ENCODE measurements around the gene ANKMY1. TPM values are rescaled to one million over a fixed set of nuclear protein-coding genes. Genes with fewer than 3 reads are reported as not detected.
"Not testable (repeated sequence)": the region's sequence is repeated elsewhere in the genome, so short reads cannot be mapped to it uniquely, and the experiment has no call there.

The ANKMY1 gene
- total and polyA plus RNA-seq, 12 donors, result 1.9 to 15.6 (median 5.3) TPM

- H3K4me1 ChIP-seq, result no peaks in the 10 kb centered on the region
- ATAC-seq (peak in 3 of 8 donors; percentile 11 to 32 (median 23)), DNase-seq (no peak)
- no peak overlapping the region for H3K27ac ChIP-seq
- TF ChIP-seq, protein P1, sequence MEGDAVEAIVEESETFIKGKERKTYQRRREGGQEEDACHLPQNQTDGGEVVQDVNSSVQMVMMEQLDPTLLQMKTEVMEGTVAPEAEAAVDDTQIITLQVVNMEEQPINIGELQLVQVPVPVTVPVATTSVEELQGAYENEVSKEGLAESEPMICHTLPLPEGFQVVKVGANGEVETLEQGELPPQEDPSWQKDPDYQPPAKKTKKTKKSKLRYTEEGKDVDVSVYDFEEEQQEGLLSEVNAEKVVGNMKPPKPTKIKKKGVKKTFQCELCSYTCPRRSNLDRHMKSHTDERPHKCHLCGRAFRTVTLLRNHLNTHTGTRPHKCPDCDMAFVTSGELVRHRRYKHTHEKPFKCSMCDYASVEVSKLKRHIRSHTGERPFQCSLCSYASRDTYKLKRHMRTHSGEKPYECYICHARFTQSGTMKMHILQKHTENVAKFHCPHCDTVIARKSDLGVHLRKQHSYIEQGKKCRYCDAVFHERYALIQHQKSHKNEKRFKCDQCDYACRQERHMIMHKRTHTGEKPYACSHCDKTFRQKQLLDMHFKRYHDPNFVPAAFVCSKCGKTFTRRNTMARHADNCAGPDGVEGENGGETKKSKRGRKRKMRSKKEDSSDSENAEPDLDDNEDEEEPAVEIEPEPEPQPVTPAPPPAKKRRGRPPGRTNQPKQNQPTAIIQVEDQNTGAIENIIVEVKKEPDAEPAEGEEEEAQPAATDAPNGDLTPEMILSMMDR (IDR thresholded peaks at IDR 0.05), result no peak
- intact Hi-C loops (cut with DNase I), result loop anchor here in 1 of 10 donors (10.0 kb wide), 1 partner anchor 215 kb away; no protein-coding TSS in a partner anchor
- WGBS, 2 donors, result 90 to 94% methylated on average over 31 to 32 of the region's 32 CpGs
- peaks cover 0 to 40% (median 0%) of the 10 kb centered on the region in 9 donors for H3K36me3 ChIP-seq
- H3K4me3 ChIP-seq, result no peak overlapping the region
- H3K9me3 ChIP-seq, result no peaks in the 10 kb centered on the region
- no peaks in the 10 kb centered on the region for H3K27me3 ChIP-seq
These were observed 58.2 kb downstream of the ANKMY1 start for GRCh38 chr2:240499309-240500301.

- TF ChIP-seq, protein P1 (IDR thresholded peaks at IDR 0.05), result no peak
- H3K4me1 ChIP-seq, result no peaks in the 10 kb centered on the region
- H3K27me3 ChIP-seq, result no peaks in the 10 kb centered on the region
- intact Hi-C loops (cut with DNase I), result no loop called here
- H3K4me3 ChIP-seq, result no peak overlapping the region
- no peak overlapping the region for H3K27ac ChIP-seq
- peaks cover 0 to 40% (median 0%) of the 10 kb centered on the region in 9 donors for H3K36me3 ChIP-seq
- DNase-seq, result no peak
- WGBS, 2 donors, result 93 to 96% methylated on average over 9 of the region's 9 CpGs
- no peak for ATAC-seq
- no peaks in the 10 kb centered on the region for H3K9me3 ChIP-seq
These were observed 58.9 kb downstream of the ANKMY1 start for GRCh38 chr2:240498958-240499260.

GRCh38 chr2:240498171-240498957, 59.4 kb downstream of the ANKMY1 start:
- TF ChIP-seq, protein P1 (IDR thresholded peaks at IDR 0.05), result no peak
- intact Hi-C loops (cut with DNase I), result no loop called here
- 89 to 90% methylated on average over 12 to 13 of the region's 13 CpGs for WGBS, 2 donors
- Histone ChIP-seq H3K9me3 (no peaks in the 10 kb centered on the region), H3K4me3 (no peak overlapping the region), H3K27me3 (no peaks in the 10 kb centered on the region), H3K36me3 (peaks cover 0 to 40% (median 0%) of the 10 kb centered on the region in 9 donors), H3K4me1 (no peaks in the 10 kb centered on the region), H3K27ac (no peak overlapping the region)
- ATAC-seq (no peak), DNase-seq (no peak)

GRCh38 chr2:240497082-240497481, 60.7 kb downstream of the ANKMY1 start:
- Histone ChIP-seq H3K9me3 (peaks cover 0 to 11% (median 6%) of the 10 kb centered on the region in 11 donors), H3K36me3 (peaks cover 0 to 40% (median 0%) of the 10 kb centered on the region in 9 donors)
- H3K27me3 ChIP-seq; DNase-seq; H3K4me3 ChIP-seq; intact Hi-C loops (cut with DNase I); H3K4me1 ChIP-seq; H3K27ac ChIP-seq; ATAC-seq: not testable (repeated sequence)
- 97 to 98% methylated on average over 7 of the region's 7 CpGs for WGBS, 2 donors
- TF ChIP-seq, protein P1 (IDR thresholded peaks at IDR 0.05), result peak in 2 of 9 donors; percentile 7 to 15
